ENCODE results near the gene KRT71.

- TF ChIP-seq CTCF (IDR thresholded peaks at IDR 0.05; ENCODE audit: poor library complexity, severe bottlenecking) = no peak
- no peak for TF ChIP-seq REST (IDR thresholded peaks at IDR 0.05; ENCODE audit: borderline replicate concordance)
- TF ChIP-seq EZH2 (IDR thresholded peaks at IDR 0.05; ENCODE audit: borderline replicate concordance, insufficient read depth, low read length, poor library complexity, severe bottlenecking) = no peak
- TF ChIP-seq POLR2AphosphoS5 (IDR thresholded peaks at IDR 0.05) = no peak
- no peak for TF ChIP-seq RAD21 (conservative IDR thresholded peaks at IDR 0.05)
These were observed 55.0 kb downstream of the KRT71 start for GRCh38 chr12:52497975-52498374.
